HepG2 (cell line): ENCODE measurements around the gene CRTAC1. TPM values are rescaled to one million over a fixed set of nuclear protein-coding genes. Genes with fewer than 3 reads are reported as not detected.

Experiments used
- BCL6 ChIP-seq: IDR thresholded peaks from 2 replicates; pipeline ENCODE4 v1.6.1; 2016; ENCODE audit warnings: missing genetic modification reagents, missing compliant biosample characterization
- GABPB1 ChIP-seq: IDR thresholded peaks from 2 replicates; pipeline ENCODE4 v1.6.1; 2016; ENCODE audit warnings: mild to moderate bottlenecking, missing genetic modification reagents, moderate library complexity, missing compliant biosample characterization
- KDM2A ChIP-seq: sonication (generic); formaldehyde crosslinking; IDR thresholded peaks from 2 replicates; pipeline ENCODE4 v1.4.0; 2020; ENCODE audit warnings: low read depth, missing genetic modification reagents, borderline replicate concordance
- KLF16 ChIP-seq, 2 experiments: sonication (generic) in 1 of 2; formaldehyde crosslinking in 1 of 2; IDR thresholded peaks; 2 replicates each; pipeline versions ENCODE4 v1.6.1 to v1.8.0; 2016 to 2023; ENCODE audit warnings: missing genetic modification reagents in 2 of 2, missing compliant biosample characterization in 1 of 2
- MED8 ChIP-seq: sonication (generic); formaldehyde crosslinking; IDR thresholded peaks from 2 replicates; pipeline ENCODE4 v1.8.1; 2023; ENCODE audit warnings: mild to moderate bottlenecking, missing genetic modification reagents; ENCODE audit not compliant: insufficient replicate concordance
- MXD4 ChIP-seq: IDR thresholded peaks from 2 replicates; pipeline ENCODE4 v1.6.1; 2016; ENCODE audit warnings: mild to moderate bottlenecking, missing biosample characterization, missing genetic modification reagents
- NR2F1 ChIP-seq, 2 experiments: fragments of 450-650 bp in 1 of 2; formaldehyde crosslinking in 1 of 2; IDR thresholded peaks; 2 replicates each; pipeline versions ENCODE4 v1.5.0 to v1.6.1; 2016 to 2020; ENCODE audit warnings: mild to moderate bottlenecking in 1 of 2, missing compliant biosample characterization in 1 of 2, missing genetic modification reagents in 1 of 2, moderate library complexity in 1 of 2
- NR2F6 ChIP-seq, 2 experiments: IDR thresholded peaks; 2 replicates each; pipeline ENCODE4 v1.6.1; 2016; ENCODE audit warnings: antibody characterized with exemption in 1 of 2, mild to moderate bottlenecking in 1 of 2
- SP2 ChIP-seq: sonication (generic); formaldehyde crosslinking; IDR thresholded peaks from 2 replicates; pipeline ENCODE4 v1.5.1; 2020; ENCODE audit warnings: mild to moderate bottlenecking, missing genetic modification reagents
- SP4 ChIP-seq: sonication (generic); formaldehyde crosslinking; IDR thresholded peaks from 2 replicates; pipeline ENCODE4 v1.8.1; 2023; ENCODE audit warnings: mild to moderate bottlenecking, missing genetic modification reagents
- SP5 ChIP-seq: IDR thresholded peaks from 2 replicates; pipeline ENCODE4 v1.6.1; 2016; ENCODE audit warnings: low read depth, borderline replicate concordance
- TMF1 ChIP-seq: sonication (generic); formaldehyde crosslinking; IDR thresholded peaks from 2 replicates; pipeline ENCODE4 v1.8.1; 2022; ENCODE audit warnings: low read depth, missing genetic modification reagents
- ZC3H13 ChIP-seq: sonication (generic); formaldehyde crosslinking; IDR thresholded peaks from 2 replicates; pipeline ENCODE4 v1.8.1; 2023; ENCODE audit warnings: mild to moderate bottlenecking, missing genetic modification reagents, moderate library complexity
- ZMAT3 ChIP-seq: sonication (generic); formaldehyde crosslinking; conservative IDR thresholded peaks from 2 replicates; pipeline ENCODE4 v1.7.0; 2021; ENCODE audit warnings: missing genetic modification reagents
- ZNF598 ChIP-seq: sonication (generic); formaldehyde crosslinking; IDR thresholded peaks from 2 replicates; pipeline ENCODE4 v1.5.1; 2020; ENCODE audit warnings: mild to moderate bottlenecking, missing genetic modification reagents, borderline replicate concordance
- polyA plus RNA-seq, 8 experiments: library from polyadenylated mRNA; depleted of rRNA in 3 of 8; stranded (reverse) in 7 of 8; unstranded in 1 of 8; fragments of >200 nt; fragmentation: Illumina TruSeq in 4 of 8; extraction: Trizol in 4 of 8; gene quantifications; 2 replicates each; pipeline versions ENCODE4 v1.2.1 to v1.2.3, GENCODE V29; 2011 to 2016; ENCODE audit warnings: low read depth in 4 of 8, missing spikeins in 1 of 8, mixed read lengths in 1 of 8; ENCODE audit not compliant: insufficient read depth in 1 of 8
- total RNA-seq, 5 experiments: library from RNA; depleted of rRNA; stranded (reverse); fragments of >200 nt; fragmentation: Illumina TruSeq; extraction: Trizol; gene quantifications; 2 replicates each; pipeline ENCODE4 v1.2.3, GENCODE V29; 2016; ENCODE audit warnings: low read depth in 1 of 5
- TF ChIP-seq, protein P1 (sequence below): sonication (generic); formaldehyde crosslinking; IDR thresholded peaks from 2 replicates; pipeline ENCODE4 v1.5.0; 2020; ENCODE audit warnings: mild to moderate bottlenecking, missing genetic modification reagents, borderline replicate concordance
- TF ChIP-seq, protein P2 (sequence below): sonication (generic); formaldehyde crosslinking; IDR thresholded peaks from 2 replicates; pipeline ENCODE4 v1.5.1; 2020; ENCODE audit warnings: mild to moderate bottlenecking, missing genetic modification reagents, borderline replicate concordance
- TF ChIP-seq, protein P3 (sequence below): sonication (generic); formaldehyde crosslinking; conservative IDR thresholded peaks from 2 replicates; pipeline ENCODE4 v1.8.1; 2023; ENCODE audit warnings: missing genetic modification reagents
- TF ChIP-seq, protein P4 (sequence below): sonication (generic); formaldehyde crosslinking; IDR thresholded peaks from 2 replicates; pipeline ENCODE4 v1.5.1; 2020; ENCODE audit warnings: missing genetic modification reagents, mild to moderate bottlenecking, borderline replicate concordance
- TF ChIP-seq, protein P5 (sequence below): sonication (generic); formaldehyde crosslinking; IDR thresholded peaks from 2 replicates; pipeline ENCODE4 v1.4.0; 2020; ENCODE audit warnings: missing genetic modification reagents

CRTAC1 gene
- total and polyA plus RNA-seq, 2 of the 13 experiments (the other 11 are each of a cell fraction or from before 2014, with no cell fraction given) = not detected

DNA sequence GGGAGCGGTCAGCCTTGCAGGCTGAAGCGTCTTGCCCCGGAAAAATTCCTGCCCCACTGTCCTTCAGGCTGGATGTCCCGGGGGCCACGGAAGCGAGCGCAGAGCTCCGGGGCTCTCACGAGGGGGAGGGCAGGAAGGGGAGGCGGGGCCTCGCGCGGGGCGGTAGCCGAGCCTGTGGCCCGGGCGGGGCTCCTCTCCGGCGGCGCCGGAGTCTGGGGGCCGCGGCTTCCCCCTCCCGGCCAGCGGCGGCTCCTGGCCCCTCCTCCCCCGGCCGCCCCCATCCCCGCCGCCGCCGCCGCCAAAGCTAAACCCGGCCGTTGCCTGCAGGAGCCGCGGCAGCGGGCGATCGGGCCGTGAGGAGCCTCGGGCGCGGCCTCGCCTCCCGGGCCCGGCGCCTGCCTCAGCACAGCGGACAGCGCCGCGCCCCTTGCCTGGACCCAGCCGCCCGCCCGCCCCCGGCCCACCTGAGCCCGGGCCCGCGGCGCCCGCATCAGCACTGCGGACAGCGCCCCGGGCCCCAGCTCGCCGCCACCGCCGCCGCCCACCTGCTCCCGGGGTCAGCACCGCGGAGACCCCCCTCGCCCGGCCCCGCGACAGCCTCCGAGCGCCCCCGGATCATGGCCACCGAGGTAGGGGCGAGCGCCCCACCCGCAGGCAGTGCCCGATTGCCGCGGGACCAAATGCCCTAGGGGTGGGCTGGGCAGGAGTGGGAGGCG, 180.6 kb downstream of the CRTAC1 start, which contains the start of gene GOLGA7B (continued):
- 0 out of 2 replicates have a peak, but pooled peaks have one; percentile 56 for TF ChIP-seq ZMAT3 (CRISPR knock-in tag)
- TF ChIP-seq MED8 (CRISPR knock-in tag) = no peak
- TF ChIP-seq MXD4 (CRISPR knock-in tag) = no peak
- no peak for TF ChIP-seq BCL6
- TF ChIP-seq, protein P1, sequence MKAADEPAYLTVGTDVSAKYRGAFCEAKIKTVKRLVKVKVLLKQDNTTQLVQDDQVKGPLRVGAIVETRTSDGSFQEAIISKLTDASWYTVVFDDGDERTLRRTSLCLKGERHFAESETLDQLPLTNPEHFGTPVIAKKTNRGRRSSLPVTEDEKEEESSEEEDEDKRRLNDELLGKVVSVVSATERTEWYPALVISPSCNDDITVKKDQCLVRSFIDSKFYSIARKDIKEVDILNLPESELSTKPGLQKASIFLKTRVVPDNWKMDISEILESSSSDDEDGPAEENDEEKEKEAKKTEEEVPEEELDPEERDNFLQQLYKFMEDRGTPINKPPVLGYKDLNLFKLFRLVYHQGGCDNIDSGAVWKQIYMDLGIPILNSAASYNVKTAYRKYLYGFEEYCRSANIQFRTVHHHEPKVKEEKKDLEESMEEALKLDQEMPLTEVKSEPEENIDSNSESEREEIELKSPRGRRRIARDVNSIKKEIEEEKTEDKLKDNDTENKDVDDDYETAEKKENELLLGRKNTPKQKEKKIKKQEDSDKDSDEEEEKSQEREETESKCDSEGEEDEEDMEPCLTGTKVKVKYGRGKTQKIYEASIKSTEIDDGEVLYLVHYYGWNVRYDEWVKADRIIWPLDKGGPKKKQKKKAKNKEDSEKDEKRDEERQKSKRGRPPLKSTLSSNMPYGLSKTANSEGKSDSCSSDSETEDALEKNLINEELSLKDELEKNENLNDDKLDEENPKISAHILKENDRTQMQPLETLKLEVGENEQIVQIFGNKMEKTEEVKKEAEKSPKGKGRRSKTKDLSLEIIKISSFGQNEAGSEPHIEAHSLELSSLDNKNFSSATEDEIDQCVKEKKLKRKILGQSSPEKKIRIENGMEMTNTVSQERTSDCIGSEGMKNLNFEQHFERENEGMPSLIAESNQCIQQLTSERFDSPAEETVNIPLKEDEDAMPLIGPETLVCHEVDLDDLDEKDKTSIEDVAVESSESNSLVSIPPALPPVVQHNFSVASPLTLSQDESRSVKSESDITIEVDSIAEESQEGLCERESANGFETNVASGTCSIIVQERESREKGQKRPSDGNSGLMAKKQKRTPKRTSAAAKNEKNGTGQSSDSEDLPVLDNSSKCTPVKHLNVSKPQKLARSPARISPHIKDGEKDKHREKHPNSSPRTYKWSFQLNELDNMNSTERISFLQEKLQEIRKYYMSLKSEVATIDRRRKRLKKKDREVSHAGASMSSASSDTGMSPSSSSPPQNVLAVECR (CRISPR knock-in tag) = peak; percentile 39; the same call in 1 of the 2 replicates
- TF ChIP-seq SP5 = no peak
- no peak for TF ChIP-seq KDM2A (CRISPR knock-in tag)
- no peak for TF ChIP-seq SP4
- no peak for TF ChIP-seq NR2F1 (CRISPR knock-in tag; IDR thresholded peaks at IDR 0.05)
- TF ChIP-seq, protein P2, sequence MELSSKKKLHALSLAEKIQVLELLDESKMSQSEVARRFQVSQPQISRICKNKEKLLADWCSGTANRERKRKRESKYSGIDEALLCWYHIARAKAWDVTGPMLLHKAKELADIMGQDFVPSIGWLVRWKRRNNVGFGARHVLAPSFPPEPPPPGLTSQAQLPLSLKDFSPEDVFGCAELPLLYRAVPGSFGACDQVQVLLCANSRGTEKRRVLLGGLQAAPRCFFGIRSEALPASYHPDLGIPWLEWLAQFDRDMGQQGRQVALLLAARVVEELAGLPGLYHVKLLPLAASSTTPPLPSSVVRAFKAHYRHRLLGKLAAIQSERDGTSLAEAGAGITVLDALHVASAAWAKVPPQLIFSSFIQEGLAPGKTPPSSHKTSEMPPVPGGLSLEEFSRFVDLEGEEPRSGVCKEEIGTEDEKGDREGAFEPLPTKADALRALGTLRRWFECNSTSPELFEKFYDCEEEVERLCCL (CRISPR knock-in tag) = no peak
- TF ChIP-seq TMF1 (CRISPR knock-in tag) = 0 out of 2 replicates have a peak, but pooled peaks have one; percentile 58
- TF ChIP-seq ZNF598 (CRISPR knock-in tag) = no peak
- TF ChIP-seq ZC3H13 (CRISPR knock-in tag) = no peak
- no peak; the same call in 1 of the 2 replicates for TF ChIP-seq GABPB1 (CRISPR knock-in tag)
- TF ChIP-seq KLF16 (CRISPR knock-in tag; IDR thresholded peaks at IDR 0.05) = 0 out of 4 replicates have a peak, but pooled peaks of 1 of the 2 experiments have one; percentile 28
- TF ChIP-seq, protein P3, sequence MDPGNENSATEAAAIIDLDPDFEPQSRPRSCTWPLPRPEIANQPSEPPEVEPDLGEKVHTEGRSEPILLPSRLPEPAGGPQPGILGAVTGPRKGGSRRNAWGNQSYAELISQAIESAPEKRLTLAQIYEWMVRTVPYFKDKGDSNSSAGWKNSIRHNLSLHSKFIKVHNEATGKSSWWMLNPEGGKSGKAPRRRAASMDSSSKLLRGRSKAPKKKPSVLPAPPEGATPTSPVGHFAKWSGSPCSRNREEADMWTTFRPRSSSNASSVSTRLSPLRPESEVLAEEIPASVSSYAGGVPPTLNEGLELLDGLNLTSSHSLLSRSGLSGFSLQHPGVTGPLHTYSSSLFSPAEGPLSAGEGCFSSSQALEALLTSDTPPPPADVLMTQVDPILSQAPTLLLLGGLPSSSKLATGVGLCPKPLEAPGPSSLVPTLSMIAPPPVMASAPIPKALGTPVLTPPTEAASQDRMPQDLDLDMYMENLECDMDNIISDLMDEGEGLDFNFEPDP (CRISPR knock-in tag) = no peak
- TF ChIP-seq, protein P4, sequence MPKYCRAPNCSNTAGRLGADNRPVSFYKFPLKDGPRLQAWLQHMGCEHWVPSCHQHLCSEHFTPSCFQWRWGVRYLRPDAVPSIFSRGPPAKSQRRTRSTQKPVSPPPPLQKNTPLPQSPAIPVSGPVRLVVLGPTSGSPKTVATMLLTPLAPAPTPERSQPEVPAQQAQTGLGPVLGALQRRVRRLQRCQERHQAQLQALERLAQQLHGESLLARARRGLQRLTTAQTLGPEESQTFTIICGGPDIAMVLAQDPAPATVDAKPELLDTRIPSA = no peak
- no peak for TF ChIP-seq NR2F6 (IDR thresholded peaks at IDR 0.05)
- no peak for TF ChIP-seq NR2F6 (CRISPR knock-in tag; IDR thresholded peaks at IDR 0.05)
- TF ChIP-seq, protein P5, sequence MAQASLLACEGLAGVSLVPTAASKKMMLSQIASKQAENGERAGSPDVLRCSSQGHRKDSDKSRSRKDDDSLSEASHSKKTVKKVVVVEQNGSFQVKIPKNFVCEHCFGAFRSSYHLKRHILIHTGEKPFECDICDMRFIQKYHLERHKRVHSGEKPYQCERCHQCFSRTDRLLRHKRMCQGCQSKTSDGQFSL (CRISPR knock-in tag) = no peak
- no peak for TF ChIP-seq SP2 (CRISPR knock-in tag)
